NCI-H2227 (cell line): Measurements from ENCODE around the gene SCT.
"Not testable (repeated sequence)": the region's sequence is repeated elsewhere in the genome, so short reads cannot be mapped to it uniquely, and the experiment has no call there.

Source experiments
- DNase-seq: peaks from one replicate; lab custom pipeline; 2025; ENCODE audit not compliant: unreplicated experiment; lab: John Stamatoyannopoulos, UW

Gene SCT

DNA sequence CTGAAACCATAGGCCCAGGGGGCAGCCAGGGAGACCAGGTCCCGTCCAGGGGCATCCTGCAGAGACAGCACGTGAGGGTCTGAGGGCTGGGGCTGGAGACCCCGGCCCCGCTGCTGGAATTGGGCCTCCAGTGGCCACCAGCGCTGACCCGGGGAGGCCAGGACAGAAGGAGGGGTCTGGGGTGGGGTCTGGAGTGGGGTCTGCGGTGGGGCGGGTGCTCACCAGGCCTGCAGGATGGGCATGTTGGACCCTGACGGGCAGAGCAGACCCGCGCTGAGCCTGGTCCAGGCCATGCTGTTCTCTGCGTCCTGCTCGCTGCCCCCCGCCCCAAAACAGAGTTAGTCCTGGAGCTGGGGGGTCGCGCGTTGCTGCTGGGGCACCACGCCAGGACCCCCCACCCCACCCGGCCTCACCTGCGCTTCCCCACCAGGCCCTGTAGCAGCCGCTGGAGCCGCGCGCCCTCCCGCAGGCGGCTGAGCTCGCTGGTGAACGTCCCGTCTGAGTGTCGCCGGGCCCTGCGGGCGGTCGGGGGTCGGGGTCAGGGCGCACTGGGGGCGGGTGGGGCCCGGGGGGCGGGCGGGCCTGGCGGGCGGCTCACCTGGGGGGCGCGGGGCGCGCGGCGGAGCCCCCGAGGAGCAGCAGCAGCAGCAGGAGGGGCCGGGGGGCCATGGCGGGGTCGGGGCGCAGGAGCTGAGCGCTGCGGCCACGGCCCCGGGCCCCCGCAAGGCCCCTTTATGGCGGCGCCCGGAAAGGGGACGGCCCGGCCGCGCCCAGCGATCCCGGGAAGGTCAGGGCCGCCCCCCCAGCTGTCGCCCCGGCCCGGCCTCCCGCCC lies at the start of gene SCT:
Gene SCT, minus strand, starts transcription at position 707 of the 833 bp plus-strand sequence. Its CDS starts 38 bp downstream, at position 669.
- no peak for DNase-seq

DNA sequence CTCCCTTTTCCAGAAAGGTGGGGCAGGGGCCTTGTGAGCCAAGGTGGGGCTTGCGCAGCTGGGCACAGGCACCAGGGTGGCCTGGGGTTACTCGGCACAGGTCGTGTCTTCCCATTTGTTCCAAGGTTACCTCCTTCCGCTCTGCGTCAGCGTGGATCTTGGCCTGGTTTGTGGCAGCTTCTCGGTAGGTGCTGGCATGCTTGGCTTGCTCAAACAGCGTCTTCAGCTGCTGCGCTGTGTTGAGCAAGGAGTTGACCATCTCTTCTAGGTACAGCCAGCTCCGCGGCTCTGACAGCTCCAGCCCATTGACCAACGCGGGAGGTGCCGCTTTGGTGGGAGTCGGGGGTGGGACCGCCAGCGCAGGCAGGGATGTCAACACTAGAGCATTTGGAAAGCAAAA lies 47.4 kb upstream of the SCT start:
- no peak for DNase-seq

- DNase-seq: no peak
These were observed 46.9 kb upstream of the SCT start for GRCh38 chr11:673866-674265.

DNA sequence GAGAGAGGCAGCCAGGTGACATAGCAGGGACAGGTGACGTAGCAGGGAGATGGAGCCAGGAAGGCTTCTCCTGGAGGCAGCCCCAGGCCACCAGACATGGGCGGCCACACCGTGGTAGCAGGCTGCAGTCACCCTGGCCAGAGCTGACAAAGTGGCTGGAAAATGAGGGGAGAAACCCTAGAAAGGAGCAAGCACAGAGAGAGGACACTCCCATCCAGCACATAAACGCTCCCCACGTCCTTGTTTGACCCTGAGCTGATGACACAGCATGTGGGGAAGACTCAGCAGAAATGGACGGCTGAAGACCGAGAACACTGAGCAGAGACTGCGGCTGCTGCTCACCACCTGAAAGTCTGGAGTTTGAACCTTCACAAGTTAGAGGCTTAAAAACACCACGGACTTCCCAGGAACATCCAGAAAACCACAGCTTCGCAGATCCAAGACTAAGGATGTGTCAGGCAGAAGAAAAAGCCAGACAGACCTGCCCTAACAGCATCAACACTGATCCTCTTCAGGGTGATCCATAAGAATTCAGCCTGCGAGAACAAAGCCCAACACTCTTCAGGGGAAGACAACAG lies 38.8 kb upstream of the SCT start:
- DNase-seq: peak; percentile 74

GRCh38 chr11:665062-665703 lies 38.2 kb upstream of the SCT start:
- no peak for DNase-seq

- DNase-seq: peak; percentile 50
These were observed 35.8 kb upstream of the SCT start for GRCh38 chr11:662689-663274.

DNA sequence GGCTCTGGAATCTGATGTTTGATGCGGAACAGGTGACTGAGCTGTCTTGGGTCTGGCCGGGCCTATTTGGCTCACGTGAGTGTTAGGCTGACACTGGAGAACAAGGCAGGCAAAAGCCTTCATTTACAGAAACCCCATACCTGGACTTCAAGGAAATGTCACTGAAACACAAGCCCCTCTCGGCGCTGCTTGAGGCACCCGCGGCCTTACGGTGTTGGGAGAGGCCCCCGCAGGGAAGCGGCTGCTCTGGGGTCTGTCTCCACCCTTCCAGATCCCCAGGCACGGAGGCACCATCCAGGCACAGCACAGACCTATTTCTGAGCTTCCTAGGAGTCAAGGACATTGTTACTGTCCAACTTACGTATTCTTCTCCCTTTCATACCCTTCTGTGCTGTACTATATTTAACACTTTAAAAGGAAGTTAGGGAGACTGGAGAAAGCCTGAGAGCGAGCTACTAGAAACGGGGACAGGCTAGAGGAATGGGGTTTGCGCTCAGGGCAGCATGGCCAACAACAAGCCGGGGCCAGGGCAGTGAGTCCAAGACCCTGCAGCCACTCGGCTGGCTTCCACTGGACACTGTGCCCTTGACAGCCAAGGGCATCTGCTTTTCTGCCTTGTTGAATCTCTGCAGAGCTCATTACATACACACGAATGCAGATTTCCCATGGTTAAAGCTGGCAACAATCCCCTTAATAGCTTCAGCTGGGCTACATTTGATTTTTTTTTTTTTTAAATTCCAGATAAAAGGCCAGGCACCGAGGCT lies 33.9 kb upstream of the SCT start:
- no peak for DNase-seq

GRCh38 chr11:660281-660680 lies 33.3 kb upstream of the SCT start:
- DNase-seq: no peak

- DNase-seq: no peak
These were observed 32.6 kb upstream of the SCT start for GRCh38 chr11:659532-660085.

DNA sequence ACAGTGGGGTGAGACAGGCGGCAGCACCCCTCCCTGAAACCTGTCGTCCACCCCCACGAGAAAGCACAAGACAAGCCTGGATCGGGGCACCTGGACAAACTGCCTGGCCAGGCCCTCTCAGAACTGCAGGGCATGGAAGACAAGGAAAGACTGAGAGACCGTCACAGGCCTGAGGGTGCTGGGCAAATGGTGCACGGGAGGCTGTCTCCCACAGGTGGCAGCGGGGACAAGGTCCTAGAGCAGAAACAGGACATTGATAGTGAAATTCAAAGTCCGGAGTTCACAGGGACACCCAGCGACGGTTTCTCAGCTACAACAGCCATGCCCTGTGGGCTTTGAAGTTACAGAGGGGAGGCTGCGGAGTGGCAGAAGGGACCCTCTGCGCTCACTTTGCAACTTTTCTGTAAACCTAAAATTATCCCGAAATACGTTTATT lies 30.7 kb upstream of the SCT start:
- DNase-seq: no peak

GRCh38 chr11:656866-657265 lies 29.9 kb upstream of the SCT start:
- DNase-seq: no peak

GRCh38 chr11:656426-656825 lies 29.4 kb upstream of the SCT start:
- DNase-seq: no peak

- no peak for DNase-seq
These were observed 28.2 kb upstream of the SCT start for GRCh38 chr11:655036-655726.

DNA sequence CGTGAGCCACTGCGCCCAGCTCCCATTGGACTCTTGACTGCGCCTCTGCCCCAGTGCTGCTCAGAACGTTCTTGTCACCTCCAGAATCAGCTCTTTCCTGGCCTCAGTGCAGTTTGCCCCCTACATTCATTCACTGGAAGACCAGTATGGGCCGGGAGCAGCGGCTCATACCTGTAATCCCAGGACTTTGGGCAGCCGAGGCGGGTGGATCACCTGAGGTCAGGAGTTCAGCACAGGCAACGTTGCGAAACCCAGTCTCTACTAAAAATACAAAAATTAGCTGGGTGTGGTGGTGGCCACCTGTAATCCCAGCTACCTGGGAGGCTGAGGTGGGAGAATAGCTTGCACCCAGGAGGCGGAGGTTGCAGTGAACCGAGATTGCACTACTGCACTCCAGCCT lies 27.5 kb upstream of the SCT start:
- DNase-seq: not testable (repeated sequence)

DNA sequence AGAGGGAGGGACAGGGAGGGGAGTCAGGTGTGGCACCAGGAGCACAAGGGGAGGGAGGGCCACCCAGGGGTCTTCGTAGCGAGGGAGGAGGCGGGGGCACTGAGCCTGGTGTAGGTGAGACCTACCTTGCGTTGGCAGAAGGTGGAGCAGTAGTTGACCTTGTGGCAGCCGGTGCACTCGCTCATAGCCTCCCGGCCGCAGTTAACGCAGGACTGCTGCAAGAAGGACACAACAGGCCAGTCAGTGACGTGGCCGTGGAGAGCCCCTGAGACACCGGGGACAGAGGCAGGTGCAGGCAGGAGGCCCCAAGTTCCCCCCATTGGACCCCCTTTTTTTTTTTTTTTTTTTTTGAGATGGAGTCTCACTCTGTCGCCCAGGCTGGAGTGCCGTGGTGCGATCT lies 26.9 kb upstream of the SCT start:
- no peak for DNase-seq

- not testable (repeated sequence) for DNase-seq
These were observed 26.2 kb upstream of the SCT start for GRCh38 chr11:653136-653535.

DNA sequence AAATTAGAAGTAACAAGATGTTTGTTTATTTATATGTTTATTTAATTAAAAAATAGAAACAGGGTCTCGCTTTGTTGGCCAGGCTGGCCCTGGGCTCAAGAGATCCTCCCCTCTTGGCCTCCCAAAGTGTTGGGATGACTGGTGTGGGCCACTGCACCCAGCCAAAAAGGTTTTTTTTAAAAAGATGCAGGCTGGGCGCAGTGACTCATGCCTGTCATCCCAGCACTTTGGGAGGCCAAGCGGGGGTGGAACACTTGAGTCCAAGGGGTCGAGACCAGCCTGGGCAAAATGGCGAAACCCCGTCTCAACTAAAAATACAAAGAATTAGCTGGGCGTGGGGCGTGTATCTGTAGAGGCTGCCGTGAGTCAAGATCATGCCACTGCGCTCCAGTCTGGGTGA lies 23.5 kb upstream of the SCT start:
- no peak for DNase-seq

GRCh38 chr11:647672-648158 lies 20.7 kb upstream of the SCT start:
- DNase-seq: not testable (repeated sequence)

GRCh38 chr11:646214-646613 lies 19.2 kb upstream of the SCT start:
- no peak for DNase-seq

DNA sequence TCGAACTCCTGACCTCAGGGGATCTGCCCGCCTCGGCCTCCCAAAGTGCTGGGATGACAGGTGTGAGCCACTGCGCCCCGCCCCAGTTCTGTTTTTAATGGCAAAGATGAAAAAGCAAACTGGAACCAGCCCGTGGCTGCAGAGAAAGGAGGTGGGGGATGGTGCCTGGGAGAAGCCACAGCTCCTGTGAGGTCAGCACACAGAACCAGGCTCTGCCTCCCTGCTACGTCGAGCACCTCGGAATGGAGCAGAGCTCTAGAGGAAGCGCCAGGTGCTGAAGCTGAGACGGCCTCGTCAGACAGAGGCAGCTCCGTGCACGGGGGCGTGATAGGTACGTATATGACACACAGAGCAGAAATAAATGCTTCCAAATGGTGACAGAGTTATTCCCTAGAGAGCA lies 18.6 kb upstream of the SCT start:
- peak; percentile 59 for DNase-seq
